ENCODE data around the gene ICOS.
A peak's percentile ranks its signal among the peaks of the same experiment; 100 is the strongest.

ICOS gene

GRCh38 chr2:203936535-203936934 lies at the start of gene ICOS:
TSS of gene ICOS (plus strand) at chr2:203936763. CDS start at chr2:203936815, 52 bp downstream.
- peak; percentile 42 for DNase-seq (ENCODE audit: low read depth)

GRCh38 chr2:203887677-203888076 lies 48.9 kb upstream of the ICOS start:
- DNase-seq (ENCODE audit: low read depth): no peak

GRCh38 chr2:203889542-203889941 lies 47.0 kb upstream of the ICOS start:
- no peak for DNase-seq (ENCODE audit: low read depth)

GRCh38 chr2:203889944-203890343 lies 46.6 kb upstream of the ICOS start:
- no peak for DNase-seq (ENCODE audit: low read depth)

- no peak for DNase-seq (ENCODE audit: low read depth)
These were observed 45.8 kb upstream of the ICOS start for GRCh38 chr2:203890733-203891132.

- no peak for DNase-seq (ENCODE audit: low read depth)
These were observed 45.1 kb upstream of the ICOS start for GRCh38 chr2:203891474-203891873.

- no peak for DNase-seq (ENCODE audit: low read depth)
These were observed 44.4 kb upstream of the ICOS start for GRCh38 chr2:203892207-203892606.

GRCh38 chr2:203893401-203893800 lies 43.2 kb upstream of the ICOS start:
- DNase-seq (ENCODE audit: low read depth): no peak

- DNase-seq (ENCODE audit: low read depth): no peak
These were observed 42.7 kb upstream of the ICOS start for GRCh38 chr2:203893840-203894239.

GRCh38 chr2:203894262-203894661 lies 42.3 kb upstream of the ICOS start:
- no peak for DNase-seq (ENCODE audit: low read depth)

- DNase-seq (ENCODE audit: low read depth): no peak
These were observed 39.0 kb upstream of the ICOS start for GRCh38 chr2:203897544-203897943.

GRCh38 chr2:203898657-203899056 lies 37.9 kb upstream of the ICOS start:
- no peak for DNase-seq (ENCODE audit: low read depth)

- no peak for DNase-seq (ENCODE audit: low read depth)
These were observed 36.3 kb upstream of the ICOS start for GRCh38 chr2:203900253-203900652.

- DNase-seq (ENCODE audit: low read depth): no peak
These were observed 32.5 kb upstream of the ICOS start for GRCh38 chr2:203904022-203904421.

GRCh38 chr2:203905656-203906055 lies 30.9 kb upstream of the ICOS start:
- DNase-seq (ENCODE audit: low read depth): no peak

- no peak for DNase-seq (ENCODE audit: low read depth)
These were observed 28.3 kb upstream of the ICOS start for GRCh38 chr2:203908066-203908796.

- no peak for DNase-seq (ENCODE audit: low read depth)
These were observed 27.8 kb upstream of the ICOS start for GRCh38 chr2:203908797-203909185.

- no peak for DNase-seq (ENCODE audit: low read depth)
These were observed 27.1 kb upstream of the ICOS start for GRCh38 chr2:203909261-203909967.

- DNase-seq (ENCODE audit: low read depth): no peak
These were observed 26.6 kb upstream of the ICOS start for GRCh38 chr2:203909974-203910373.

- DNase-seq (ENCODE audit: low read depth): no peak
These were observed 22.6 kb upstream of the ICOS start for GRCh38 chr2:203913947-203914346.

GRCh38 chr2:203914546-203915182 lies 21.9 kb upstream of the ICOS start:
- no peak for DNase-seq (ENCODE audit: low read depth)

- no peak for DNase-seq (ENCODE audit: low read depth)
These were observed 21.3 kb upstream of the ICOS start for GRCh38 chr2:203915256-203915655.

GRCh38 chr2:203916756-203917155 lies 19.8 kb upstream of the ICOS start:
- DNase-seq (ENCODE audit: low read depth): no peak
